Chondrocyte (in vitro differentiated cells): ENCODE results near the gene GRK5. TPM values are rescaled to one million over a fixed set of nuclear protein-coding genes. Genes with fewer than 3 reads are reported as not detected.

Experiments used
- DNase-seq: peaks from one replicate; pipeline ENCODE4 v3.0.0; 2021; ENCODE audit warnings: mixed read lengths, low spot score
- H3K27ac Mint-ChIP-seq: one replicate; pipeline ENCODE4 v1.8.0; 2021; ENCODE audit warnings: mild to moderate bottlenecking, moderate library complexity, mixed read lengths; ENCODE audit not compliant: unreplicated experiment
- H3K27me3 Mint-ChIP-seq: 2 replicates; pipeline ENCODE4 v1.8.0; 2021; ENCODE audit warnings: low read depth, mixed read lengths
- H3K36me3 Mint-ChIP-seq: 2 replicates; pipeline ENCODE4 v1.8.0; 2021; ENCODE audit warnings: low read depth, mixed read lengths
- H3K4me1 Mint-ChIP-seq: 2 replicates; pipeline ENCODE4 v1.8.0; 2021; ENCODE audit warnings: low read depth, mild to moderate bottlenecking, mixed read lengths
- H3K4me3 Mint-ChIP-seq: one replicate; pipeline ENCODE4 v1.8.0; 2021; ENCODE audit warnings: mild to moderate bottlenecking, moderate library complexity, mixed read lengths; ENCODE audit not compliant: unreplicated experiment
- H3K9me3 Mint-ChIP-seq: 2 replicates; pipeline ENCODE4 v1.8.0; 2021; ENCODE audit warnings: low read depth, mixed read lengths
- total RNA-seq: library from RNA; stranded (reverse); gene quantifications from 3 replicates; pipeline ENCODE4 v1.2.1, GENCODE V29; 2021
- TF ChIP-seq, protein P1 (sequence below): fragments of 200-600 bp; sonication (generic); IDR thresholded peaks from 2 replicates; pipeline ENCODE4 v1.5.0; 2021; ENCODE audit warnings: antibody characterized with exemption, mild to moderate bottlenecking, moderate library complexity

GRK5 gene
- total RNA-seq, 1 donor from 2014 or later = 16.4 TPM

- no peaks in the 10 kb centered on the region for H3K9me3 Mint-ChIP-seq
- no peak for DNase-seq
- H3K27me3 Mint-ChIP-seq = no peaks in the 10 kb centered on the region
- no peaks in the 10 kb centered on the region for H3K36me3 Mint-ChIP-seq
- H3K4me1 Mint-ChIP-seq = peaks cover 33% of the 10 kb centered on the region
- no peak overlapping the region for H3K4me3 Mint-ChIP-seq
- TF ChIP-seq, protein P1, sequence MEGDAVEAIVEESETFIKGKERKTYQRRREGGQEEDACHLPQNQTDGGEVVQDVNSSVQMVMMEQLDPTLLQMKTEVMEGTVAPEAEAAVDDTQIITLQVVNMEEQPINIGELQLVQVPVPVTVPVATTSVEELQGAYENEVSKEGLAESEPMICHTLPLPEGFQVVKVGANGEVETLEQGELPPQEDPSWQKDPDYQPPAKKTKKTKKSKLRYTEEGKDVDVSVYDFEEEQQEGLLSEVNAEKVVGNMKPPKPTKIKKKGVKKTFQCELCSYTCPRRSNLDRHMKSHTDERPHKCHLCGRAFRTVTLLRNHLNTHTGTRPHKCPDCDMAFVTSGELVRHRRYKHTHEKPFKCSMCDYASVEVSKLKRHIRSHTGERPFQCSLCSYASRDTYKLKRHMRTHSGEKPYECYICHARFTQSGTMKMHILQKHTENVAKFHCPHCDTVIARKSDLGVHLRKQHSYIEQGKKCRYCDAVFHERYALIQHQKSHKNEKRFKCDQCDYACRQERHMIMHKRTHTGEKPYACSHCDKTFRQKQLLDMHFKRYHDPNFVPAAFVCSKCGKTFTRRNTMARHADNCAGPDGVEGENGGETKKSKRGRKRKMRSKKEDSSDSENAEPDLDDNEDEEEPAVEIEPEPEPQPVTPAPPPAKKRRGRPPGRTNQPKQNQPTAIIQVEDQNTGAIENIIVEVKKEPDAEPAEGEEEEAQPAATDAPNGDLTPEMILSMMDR = no peak
- peak overlapping the region; percentile 57 for H3K27ac Mint-ChIP-seq
Measured at GRCh38 chr10:119309423-119309770, 102.0 kb downstream of the GRK5 start.

DNA sequence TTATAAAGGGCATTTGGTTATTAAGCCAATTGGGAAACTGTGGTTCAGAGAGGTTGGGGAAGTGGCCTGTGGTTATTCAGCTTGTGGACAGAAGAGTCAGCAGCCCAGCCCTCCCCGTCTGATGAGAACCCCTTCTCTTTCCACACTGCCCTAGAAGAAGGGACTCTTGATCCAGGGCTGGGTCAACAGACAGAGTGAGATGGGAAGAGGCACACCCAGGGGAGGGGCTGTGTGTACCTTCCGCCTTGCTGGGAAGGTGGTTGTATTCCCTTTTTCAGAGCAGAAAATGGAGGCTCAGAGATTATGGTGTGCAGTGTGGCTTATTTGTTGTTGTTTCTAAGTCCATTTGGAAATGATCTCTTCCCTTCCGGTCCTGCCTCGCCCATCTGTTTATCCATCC lies 103.4 kb downstream of the GRK5 start:
- no peak for DNase-seq
- no peak overlapping the region for H3K4me3 Mint-ChIP-seq
- H3K9me3 Mint-ChIP-seq = no peaks in the 10 kb centered on the region
- H3K36me3 Mint-ChIP-seq = no peaks in the 10 kb centered on the region
- peaks cover 33% of the 10 kb centered on the region for H3K4me1 Mint-ChIP-seq
- TF ChIP-seq, protein P1 = no peak
- no peak overlapping the region for H3K27ac Mint-ChIP-seq
- no peaks in the 10 kb centered on the region for H3K27me3 Mint-ChIP-seq

DNA sequence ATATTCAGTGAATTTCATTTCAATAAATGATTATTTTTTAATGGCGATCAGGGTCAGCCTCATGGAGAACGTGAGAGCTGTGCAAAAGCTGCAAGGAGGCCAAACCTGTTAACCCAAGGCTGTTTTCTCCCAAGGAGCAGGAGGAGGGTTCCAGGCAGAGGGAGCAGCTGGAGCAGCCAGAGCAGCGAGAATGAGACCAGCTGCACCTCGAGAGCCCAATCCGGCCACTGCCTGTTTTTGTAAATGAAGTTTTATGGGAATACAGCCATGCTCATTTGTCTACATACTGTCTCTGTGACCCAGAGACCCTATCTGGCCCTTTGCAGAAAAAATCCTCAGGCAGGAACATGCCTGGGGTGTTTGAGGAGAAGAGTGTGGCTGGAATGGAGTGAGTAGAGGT lies 104.9 kb downstream of the GRK5 start:
- Mint-ChIP-seq H3K4me3 (no peak overlapping the region), H3K9me3 (no peaks in the 10 kb centered on the region), H3K4me1 (peaks cover 31% of the 10 kb centered on the region), H3K27ac (no peak overlapping the region), H3K36me3 (no peaks in the 10 kb centered on the region), H3K27me3 (no peaks in the 10 kb centered on the region)
- TF ChIP-seq, protein P1 = no peak
- no peak for DNase-seq

DNA sequence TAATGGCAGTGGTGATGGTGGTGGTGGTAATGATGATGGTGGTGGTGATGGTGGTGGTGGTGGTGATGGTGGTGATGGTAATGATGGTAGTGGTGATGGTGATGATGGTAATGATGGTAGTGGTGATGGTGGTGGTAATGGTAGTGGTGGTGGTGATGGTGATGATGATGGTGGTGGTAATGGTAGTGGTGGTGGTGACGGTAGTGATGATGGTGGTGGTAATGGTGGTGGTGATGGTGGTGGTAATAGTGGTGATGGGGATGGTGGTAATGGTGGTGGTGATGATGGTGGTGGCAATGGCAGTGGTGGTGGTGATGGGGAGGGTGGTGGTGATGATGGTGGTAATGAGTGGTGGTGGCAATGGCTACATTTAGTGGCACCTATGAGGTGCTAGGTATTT lies 105.7 kb downstream of the GRK5 start:
- no peak for DNase-seq
- Mint-ChIP-seq H3K27me3 (no peaks in the 10 kb centered on the region), H3K4me3 (no peak overlapping the region), H3K36me3 (no peaks in the 10 kb centered on the region), H3K9me3 (no peaks in the 10 kb centered on the region), H3K4me1 (peaks cover 37% of the 10 kb centered on the region), H3K27ac (no peak overlapping the region)
- TF ChIP-seq, protein P1 = no peak

DNA sequence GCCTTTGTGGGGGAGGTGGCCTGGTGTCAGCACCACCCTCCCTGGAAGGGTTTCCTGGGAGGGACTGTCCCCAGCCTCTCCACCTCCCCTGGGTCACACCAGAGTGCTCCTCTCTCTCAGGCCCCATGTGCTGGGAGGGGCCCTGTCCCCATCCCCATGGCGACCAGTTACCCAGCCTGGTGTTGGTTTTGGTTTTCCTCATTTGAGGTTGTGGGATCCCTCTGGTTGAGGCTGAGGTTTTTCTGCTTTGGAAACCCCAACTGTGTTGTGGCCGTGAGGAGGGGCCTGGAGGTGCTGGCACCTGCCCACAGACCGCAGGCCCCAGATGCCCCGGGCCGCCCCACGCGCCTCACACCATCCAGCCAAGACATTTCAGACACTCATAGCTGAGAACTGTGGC lies 106.3 kb downstream of the GRK5 start:
- no peak for DNase-seq
- TF ChIP-seq, protein P1 = no peak
- Mint-ChIP-seq H3K27me3 (no peaks in the 10 kb centered on the region), H3K9me3 (no peaks in the 10 kb centered on the region), H3K4me3 (no peak overlapping the region), H3K4me1 (peaks cover 40% of the 10 kb centered on the region), H3K36me3 (no peaks in the 10 kb centered on the region), H3K27ac (no peak overlapping the region)
